AG10803 (cell line): ENCODE data around the gene SSRP1.
A peak's percentile ranks its signal among the peaks of the same experiment; 100 is the strongest.

Experiments used
- DNase-seq: peaks from one replicate; pipeline ENCODE4 v3.0.0; 2010; ENCODE audit warnings: low read depth
- H3K4me3 ChIP-seq: 2 replicates; pipeline ENCODE4 v1.5.1; 2011; ENCODE audit warnings: mild to moderate bottlenecking, low read length, control low read depth
- TF ChIP-seq, protein P1 (sequence below): conservative IDR thresholded peaks from 2 replicates; pipeline ENCODE4 v1.5.1; 2011; ENCODE audit warnings: mild to moderate bottlenecking, low read length, control low read depth, inconsistent platforms

Gene SSRP1

DNA sequence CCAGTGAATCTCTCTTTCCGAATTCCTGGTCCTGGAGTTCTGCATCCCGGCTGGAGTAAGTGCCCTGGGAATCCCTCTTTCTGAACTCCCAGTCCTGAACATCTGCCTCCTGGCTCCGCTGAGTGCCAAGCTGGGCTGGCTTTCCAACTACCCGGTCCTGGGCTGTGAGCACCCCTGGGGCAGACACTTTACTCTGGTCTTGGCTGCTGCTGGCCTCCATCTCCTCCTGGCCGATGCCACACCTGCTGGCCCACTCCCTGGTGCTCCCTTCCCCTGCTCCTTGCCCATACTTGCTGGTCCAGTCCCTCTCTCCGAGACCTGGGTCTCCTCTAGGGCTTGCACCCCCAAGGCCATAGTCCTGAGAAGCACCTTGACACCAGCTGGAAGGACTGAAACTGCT, 25.6 kb downstream of the SSRP1 start:
- H3K4me3 ChIP-seq: peak overlapping the region; percentile 62
- TF ChIP-seq, protein P1, sequence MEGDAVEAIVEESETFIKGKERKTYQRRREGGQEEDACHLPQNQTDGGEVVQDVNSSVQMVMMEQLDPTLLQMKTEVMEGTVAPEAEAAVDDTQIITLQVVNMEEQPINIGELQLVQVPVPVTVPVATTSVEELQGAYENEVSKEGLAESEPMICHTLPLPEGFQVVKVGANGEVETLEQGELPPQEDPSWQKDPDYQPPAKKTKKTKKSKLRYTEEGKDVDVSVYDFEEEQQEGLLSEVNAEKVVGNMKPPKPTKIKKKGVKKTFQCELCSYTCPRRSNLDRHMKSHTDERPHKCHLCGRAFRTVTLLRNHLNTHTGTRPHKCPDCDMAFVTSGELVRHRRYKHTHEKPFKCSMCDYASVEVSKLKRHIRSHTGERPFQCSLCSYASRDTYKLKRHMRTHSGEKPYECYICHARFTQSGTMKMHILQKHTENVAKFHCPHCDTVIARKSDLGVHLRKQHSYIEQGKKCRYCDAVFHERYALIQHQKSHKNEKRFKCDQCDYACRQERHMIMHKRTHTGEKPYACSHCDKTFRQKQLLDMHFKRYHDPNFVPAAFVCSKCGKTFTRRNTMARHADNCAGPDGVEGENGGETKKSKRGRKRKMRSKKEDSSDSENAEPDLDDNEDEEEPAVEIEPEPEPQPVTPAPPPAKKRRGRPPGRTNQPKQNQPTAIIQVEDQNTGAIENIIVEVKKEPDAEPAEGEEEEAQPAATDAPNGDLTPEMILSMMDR: no peak
- no peak for DNase-seq

DNA sequence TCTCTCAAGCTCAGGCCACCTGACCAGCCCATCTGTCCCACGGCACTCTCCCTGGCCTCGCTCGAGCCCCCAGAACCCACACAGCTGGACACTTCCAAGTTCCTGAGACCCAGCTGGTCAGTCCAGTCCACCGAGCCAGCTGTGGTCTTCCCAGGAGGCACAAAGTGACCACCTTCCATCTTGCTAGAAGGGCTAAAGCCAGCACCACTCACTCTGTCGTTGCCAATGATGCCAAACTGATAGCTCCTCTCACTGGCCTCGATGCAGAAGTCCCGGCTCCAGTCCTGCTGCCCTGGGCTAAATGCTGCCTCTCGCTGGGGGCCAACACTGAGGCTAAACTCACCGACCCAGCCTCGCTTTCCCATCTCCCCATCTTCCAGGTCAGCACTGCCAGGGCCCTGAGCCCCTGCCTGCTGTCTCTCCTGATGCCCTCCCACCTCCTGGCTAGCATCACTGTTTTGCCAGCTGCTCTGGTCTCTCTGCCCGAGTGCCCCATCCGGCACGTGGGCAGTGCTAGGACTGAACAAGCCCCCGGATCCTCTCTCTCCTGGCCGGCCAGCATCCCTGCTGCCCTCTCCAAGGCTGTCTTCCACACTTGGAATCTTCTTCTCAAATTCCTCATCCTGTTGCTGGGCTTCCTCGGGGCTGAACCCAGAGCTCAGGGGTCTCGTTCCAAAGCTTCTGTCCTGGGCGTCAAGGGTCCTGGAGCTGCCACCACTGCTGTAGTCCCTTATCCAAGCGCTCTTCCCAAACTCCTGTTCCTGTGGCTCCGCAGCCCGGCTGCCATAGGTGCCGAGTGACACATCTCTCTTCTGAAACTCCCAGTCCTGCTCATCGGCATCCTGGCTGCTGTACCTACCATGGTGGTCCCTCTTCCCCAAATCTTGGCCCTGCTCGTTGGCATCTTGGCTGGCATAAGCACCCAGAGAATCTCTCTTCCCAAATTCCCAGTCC, 26.3 kb downstream of the SSRP1 start:
- no peak overlapping the region for H3K4me3 ChIP-seq
- TF ChIP-seq, protein P1: no peak
- no peak for DNase-seq

DNA sequence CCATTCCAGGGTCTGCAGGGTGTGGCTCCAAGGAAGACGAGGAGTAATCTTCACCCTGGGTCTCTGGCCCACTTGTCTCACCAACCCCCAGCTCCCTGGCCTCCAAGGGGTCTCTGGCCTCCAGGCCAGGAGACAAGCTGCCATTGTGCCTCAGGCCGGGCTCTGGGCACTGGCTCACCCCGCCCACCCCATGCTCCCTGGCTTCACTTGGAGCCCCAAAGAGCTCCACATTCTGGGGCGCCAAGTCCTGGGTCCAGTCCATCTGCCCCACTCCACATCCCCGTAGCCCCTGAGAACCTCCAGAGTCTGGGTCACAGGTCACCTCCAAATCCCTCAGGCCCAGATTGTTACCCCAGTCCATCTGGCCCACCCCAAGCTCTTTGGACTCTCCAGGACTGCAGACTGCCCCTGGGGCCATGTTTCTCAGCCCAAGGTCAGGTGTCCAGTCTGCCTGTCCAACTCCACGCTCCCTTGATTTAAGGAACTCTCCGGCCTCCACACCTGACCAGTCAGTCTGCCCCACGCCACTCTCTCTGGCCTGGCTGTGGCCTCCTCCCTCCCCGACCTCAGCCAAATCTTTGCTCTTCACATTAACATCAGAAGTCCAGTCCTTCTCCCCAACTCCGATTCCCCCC, 27.1 kb downstream of the SSRP1 start:
- TF ChIP-seq, protein P1: no peak
- DNase-seq: no peak
- H3K4me3 ChIP-seq: no peak overlapping the region

DNA sequence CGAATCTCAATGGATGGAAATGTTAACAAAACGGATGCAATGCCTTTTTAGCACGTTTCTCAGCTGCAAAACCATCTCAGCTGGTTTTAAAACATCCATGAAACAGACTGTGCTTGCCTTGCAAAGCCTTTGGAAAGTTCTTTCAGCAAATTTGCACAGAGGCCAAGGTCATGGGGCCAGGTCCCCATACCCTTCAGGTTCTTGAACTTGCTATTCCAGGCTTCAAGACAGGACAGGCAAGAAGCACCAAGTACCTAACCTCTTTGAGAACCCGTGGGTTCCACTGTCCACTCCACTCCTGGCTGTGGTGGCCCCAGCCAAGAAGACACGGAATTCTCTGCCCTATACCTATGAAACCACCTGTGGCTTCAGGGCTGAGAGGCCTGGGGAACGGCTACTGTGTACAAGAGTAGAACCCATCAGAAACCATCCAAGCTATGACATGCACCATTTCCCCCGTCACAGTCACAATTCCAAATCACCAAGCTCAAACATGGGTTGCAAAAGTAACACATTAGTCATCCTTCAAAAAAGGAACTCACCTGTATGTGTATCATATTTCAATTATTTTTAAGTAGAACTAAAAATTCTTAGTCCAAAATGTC, 27.9 kb downstream of the SSRP1 start:
- no peak overlapping the region; the same call in 1 of the 2 replicates for H3K4me3 ChIP-seq
- TF ChIP-seq, protein P1: no peak
- no peak for DNase-seq

DNA sequence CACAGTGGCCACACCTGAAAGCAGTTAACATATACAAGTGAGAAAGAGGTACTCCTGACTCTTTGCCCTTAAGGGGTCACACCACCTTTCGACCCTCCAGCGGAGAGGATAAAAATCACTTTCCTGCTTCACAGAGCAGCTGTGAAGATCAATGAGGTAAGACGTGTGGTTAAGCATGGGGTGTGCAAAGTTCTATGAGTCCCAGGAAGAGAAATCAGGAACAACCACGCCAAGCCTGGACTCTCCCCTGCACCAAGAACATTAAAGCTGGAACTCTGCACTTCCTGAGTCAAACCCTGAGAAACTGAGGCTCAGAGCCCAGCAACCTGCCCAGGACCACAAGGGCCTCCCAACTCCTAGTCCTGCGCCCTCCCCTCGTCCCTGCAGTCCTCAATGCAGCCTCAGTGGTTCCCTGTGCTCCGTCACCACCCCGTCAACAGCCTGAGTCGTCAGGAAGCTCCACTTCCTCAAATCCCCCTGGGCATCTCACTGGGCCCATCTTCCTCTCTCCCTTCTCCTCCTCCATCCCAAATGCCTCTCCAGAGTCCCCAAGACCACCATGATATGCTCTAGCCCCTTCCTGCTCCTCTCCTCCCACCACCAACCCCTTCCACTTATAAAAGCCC, 28.6 kb downstream of the SSRP1 start:
- TF ChIP-seq, protein P1: no peak
- no peak for DNase-seq
- H3K4me3 ChIP-seq: no peak overlapping the region

DNA sequence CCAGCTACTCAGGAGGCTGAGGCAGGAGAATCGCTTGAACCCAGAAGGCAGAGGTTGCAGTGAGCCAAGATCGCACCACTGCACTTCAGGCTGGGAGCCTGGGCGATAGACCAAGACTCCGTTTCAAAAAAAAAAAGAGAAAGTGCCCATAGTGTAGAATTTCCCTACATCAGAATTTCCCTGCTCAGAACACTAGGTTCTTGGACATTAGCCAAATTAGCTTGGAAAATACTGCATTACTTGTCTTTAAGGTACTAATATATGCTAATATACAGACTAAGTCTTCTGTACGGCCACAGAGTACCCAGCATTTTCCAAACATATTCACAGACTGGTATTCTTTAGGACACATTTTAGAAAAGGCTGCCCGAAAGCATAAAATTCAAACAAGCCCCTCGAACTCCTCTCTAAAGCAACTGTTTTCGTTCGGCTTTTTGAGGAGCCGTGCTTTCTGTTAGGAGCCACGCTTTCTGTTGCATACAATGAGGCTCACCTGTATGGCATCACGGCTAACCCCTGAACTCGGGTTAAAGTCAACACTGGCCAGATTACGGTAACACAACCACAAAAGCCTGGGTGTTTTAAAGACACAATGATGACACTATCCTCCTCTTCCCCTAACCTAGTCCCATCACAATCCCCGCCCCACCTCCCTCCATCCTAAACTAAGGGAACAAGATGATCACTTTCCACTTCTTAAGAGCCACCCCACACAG, 29.4 kb downstream of the SSRP1 start:
- TF ChIP-seq, protein P1: no peak
- H3K4me3 ChIP-seq: no peak overlapping the region
- DNase-seq: no peak
